HG03575 (cell line): ENCODE results near the gene UBE2L6.

Experiments
- ATAC-seq: cut with Tn5 transposase; IDR thresholded peaks from one replicate; pipeline ENCODE4 v1.9.1; 2021; ENCODE audit not compliant: unreplicated experiment, insufficient number of reproducible peaks, low FRiP score; ENCODE audit errors: extremely low read depth

The UBE2L6 gene

GRCh38 chr11:57506522-57506921 is 61.0 kb downstream of the UBE2L6 start:
- no peak for ATAC-seq

GRCh38 chr11:57504511-57504910 is 63.0 kb downstream of the UBE2L6 start:
- ATAC-seq: no peak

- ATAC-seq: no peak
Observed at GRCh38 chr11:57502870-57503269, 64.6 kb downstream of the UBE2L6 start.

GRCh38 chr11:57502376-57502775 is 65.1 kb downstream of the UBE2L6 start:
- no peak for ATAC-seq

- ATAC-seq: no peak
Observed at GRCh38 chr11:57501953-57502352, 65.5 kb downstream of the UBE2L6 start.
